GM21619 (cell line): ENCODE measurements around the gene MTUS2.
A peak's percentile ranks its signal among the peaks of the same experiment; 100 is the strongest.

Experiments
- ATAC-seq: cut with Tn5 transposase; IDR thresholded peaks from one replicate; pipeline ENCODE4 v1.9.1; 2021; ENCODE audit not compliant: unreplicated experiment

Gene MTUS2

DNA sequence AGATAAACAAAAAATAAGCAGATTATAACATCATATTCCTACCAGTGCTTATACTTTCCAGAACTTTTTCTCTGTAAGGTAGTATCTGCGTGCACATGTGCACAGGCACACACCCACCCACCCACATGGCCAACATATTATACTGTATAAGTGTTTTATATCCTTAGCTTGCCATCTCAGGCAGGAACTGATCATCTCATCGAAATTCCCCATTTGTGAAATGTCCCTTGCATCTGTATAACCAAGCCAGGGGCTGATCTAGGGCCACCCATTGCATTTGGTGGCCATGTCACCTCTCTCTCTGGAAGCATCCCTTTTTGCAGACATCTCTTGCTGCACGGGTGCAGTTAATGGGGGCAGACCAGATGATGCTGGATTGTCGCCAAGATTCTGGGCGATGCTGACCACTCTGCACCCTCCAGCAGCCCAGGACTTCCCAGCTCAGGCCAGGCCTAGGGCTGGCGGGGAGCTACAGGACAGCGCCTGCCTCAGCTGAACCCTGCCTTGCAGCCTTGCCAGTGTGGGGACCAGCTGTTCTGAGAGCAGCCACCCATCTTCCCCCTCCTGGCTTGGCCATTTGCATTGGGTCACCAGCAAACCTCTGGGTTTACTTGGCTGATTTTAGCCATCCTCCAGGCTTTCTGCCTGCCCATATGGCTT lies 679.5 kb downstream of the MTUS2 start:
- no peak for ATAC-seq

DNA sequence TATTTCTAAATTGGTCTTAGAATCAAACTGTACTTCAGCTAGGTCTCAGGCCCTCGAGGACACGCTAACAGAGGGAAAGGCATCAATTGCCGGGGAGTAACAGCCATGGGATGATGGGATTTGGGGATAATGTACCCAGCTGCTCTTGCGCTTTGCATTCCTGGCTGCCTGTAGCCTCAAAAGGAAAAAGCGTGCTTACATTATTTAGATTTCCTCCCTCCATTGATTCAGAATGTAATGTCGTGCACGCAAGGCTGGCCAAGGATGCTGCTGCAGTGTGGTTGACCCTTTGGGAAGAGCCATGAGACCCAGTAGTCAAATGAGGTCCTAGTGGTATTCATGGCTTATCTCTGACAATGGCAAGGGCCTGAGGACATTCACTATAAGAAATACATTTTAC lies 680.2 kb downstream of the MTUS2 start:
- ATAC-seq, result no peak

DNA sequence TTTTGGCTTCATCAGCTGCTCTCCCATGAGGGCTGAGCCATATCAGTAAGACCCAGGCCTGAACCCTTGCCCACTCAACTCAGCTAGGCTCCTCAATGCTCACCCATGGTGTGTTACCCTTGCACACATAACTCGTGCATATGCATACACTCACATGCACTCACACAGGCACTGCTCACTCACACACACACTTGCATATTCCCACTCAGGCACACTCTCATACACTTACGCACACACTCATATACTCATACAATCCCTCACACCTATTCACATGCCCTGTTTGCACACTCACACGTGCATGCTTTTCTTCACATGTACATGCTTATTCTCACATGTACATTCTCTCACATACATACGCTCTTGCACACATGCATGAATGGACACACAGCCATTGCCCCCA lies 681.5 kb downstream of the MTUS2 start:
- ATAC-seq, result no peak

DNA sequence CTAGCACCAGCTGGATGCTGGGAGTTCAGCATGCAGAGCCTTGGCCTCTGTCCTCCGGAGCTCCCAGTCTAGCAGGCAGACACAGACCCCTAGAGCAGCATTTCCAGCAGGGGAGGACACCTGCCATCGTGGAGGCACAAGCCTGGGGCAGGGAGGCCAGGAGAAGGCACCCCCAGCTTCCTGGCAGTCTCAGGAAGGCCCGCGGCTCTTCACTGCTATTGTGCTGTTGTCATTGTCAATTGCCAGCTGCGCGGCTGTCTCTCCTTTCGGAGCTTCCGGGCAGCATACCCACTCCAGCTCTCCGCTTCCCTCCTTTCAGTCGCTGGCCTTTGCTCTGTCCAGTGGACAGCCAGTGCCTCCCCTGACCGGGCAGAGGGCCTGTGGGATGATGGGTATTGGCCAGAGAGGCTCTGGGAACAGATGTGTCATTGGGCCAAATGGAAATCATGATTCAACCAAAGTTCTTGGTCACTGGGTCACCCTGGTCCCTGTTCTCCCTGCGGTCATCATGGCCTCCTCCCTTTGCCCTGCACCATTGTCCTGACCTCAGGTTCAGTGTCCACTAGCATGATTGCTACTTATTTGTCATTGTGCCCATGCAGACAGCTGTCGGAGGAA lies 682.4 kb downstream of the MTUS2 start:
- ATAC-seq, result no peak

DNA sequence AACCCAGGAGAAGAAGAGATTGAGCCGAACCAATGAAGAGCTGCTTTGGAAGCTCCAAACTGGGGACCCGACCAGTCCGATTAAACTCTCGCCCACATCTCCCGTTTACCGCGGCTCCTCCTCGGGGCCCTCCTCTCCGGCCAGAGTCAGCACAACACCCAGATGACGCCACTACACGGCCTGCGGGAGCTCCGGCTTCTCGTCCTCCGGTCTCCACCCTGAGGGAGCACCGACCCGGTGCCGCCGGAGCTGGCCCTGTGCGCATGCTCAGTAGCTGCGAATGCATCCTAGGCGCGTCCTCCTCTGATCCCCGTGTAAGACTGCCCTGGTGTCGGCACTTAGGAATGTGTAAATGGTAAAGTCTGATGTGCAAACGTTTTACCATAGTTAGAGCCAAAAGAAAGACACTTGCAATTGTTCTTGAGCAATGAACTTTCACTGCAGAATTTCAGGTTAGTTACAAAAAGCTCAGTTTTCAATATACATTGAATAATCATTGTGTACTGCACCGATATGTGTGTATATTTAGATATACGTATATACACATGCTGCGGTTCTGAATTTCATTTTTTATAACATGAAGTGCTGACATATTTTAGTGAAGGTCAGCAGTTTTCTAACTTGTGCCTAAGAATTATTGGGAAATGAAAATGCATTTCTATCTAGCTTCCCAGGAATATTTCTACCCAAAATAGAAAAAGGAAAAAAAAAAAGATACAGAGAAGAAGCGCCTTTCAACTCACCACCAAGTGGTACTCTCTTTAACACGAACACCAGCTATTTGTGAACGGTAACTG lies 683.1 kb downstream of the MTUS2 start:
- no peak for ATAC-seq

DNA sequence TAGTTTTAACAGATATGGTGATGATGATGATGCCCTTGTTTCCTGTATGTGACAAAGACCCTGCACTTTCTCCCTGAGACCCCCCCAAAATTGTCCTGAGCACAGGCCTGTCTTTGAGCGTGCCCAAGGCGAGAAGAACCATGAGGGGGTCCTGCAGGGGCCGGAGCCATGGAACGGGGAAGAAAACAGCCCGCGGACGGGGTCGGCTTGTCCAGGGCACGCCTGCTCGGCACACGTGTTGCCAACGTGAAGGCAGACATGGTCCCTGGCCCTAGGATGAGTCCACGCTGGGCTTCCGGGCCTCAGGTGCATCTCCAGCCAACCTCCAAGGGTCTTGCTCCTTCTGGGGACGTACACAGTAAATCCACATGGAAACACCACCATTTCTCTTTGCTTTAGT lies 684.6 kb downstream of the MTUS2 start:
- ATAC-seq, result no peak

DNA sequence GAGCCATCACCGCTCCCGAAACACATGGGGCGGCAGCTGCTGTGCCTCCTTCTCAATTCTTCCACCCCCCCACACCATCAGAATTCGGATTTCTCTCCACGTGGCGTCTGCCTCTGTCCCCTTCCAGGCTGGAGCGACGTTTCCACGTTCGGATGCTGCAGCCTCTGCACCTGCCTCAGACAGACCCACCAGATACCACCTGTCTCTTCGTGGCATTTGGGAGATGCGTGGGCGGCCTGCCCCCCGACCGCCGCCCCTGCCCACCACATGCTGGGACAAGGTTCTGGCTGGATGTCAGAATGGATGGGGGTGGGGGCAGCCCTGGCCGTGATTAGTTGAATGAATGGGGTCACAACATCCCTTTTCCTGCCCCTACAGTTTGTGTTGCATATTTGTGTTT lies 685.4 kb downstream of the MTUS2 start:
- ATAC-seq, result no peak

DNA sequence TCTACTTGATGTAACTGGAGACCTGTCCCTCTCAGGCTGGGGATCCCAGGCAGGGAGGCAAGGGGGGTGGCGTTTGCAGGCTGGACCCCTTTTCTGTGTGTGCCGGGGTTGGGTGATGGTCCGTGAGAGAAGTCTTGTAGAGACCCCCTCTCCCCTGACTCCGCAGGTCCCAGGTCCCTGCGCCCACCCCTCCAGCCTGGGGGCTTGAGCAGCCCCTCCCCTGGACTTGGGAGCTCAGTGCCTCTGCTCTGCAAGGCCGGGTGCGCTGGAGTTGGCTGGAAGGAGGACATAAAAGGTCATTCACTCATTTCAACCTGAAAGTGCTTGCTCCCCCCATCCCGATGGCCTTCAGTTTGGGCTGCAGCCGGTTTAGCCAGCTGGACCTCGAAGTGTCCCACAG lies 685.8 kb downstream of the MTUS2 start:
- no peak for ATAC-seq

DNA sequence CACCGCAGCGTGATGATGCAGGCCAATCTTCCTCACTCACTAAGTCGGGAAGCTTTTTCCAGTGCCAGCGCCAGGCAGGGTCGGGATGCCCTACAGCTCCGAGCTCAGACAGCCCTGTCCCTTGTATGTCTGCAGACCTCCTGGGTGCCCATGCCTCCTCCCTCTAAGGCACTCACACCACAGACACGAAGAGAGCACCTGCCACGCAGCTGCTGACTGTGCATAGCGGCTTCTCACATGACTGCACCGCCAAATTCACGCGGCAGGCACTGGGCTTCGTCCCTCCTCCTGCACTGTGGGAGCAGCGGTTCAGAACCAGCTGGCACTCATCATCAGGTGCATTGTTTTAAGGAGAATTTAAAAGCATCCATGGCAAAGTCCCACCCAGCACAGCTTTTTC lies 687.2 kb downstream of the MTUS2 start:
- ATAC-seq, result no peak

DNA sequence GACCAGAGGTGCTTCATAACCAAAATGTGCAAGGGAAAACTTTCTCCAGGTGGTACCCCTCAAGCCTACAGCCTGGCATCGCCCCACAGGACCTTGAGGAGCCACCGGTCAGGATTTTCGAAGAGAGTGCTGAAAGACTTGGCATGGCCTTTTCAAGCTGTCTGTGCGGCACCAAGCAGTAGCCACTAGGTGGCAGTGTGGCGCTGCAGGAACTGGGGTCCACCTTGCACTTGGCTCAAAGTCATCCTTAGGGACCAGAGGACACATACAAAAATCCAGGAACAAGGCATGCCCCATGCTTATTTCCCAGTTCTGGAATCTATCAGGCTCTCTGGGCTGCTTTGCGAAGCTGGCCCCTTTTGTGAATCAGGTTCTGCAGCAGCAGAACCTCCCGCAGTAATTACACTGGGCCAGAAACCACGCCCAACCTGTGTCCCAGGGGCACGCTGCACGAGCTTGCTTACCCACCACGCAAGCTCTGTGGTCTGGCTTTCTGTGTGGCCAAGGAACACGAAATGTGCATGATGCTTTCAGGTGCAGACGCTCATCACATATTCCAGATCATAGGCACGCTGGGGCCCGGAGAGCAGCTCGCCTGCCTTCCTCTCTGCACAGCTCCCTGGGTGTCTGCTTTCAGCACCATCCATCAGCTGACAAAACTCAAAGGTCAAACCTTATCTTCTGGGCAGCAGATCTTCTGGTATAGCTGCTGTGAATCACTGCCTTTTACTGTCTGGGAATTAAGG lies 688.2 kb downstream of the MTUS2 start:
- peak; percentile 81 for ATAC-seq

DNA sequence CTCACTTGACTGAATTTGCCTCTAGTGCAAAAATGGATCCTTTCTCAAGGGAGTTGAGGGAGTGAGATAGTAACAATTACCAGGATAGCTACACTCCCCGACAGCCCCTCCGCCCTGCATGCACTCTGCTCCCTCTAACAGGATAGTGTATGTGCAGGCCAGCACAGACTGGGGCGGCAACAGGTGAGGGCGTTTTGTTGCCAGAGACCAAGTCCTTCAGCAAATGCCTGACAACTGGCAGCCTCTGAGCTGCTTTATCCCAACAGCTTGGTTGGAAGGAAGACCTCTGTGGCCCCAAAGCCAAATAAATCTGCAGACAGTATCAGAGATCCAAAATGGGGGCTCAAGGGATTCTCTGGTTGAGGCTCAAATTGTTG lies 688.7 kb downstream of the MTUS2 start:
- ATAC-seq, result no peak

DNA sequence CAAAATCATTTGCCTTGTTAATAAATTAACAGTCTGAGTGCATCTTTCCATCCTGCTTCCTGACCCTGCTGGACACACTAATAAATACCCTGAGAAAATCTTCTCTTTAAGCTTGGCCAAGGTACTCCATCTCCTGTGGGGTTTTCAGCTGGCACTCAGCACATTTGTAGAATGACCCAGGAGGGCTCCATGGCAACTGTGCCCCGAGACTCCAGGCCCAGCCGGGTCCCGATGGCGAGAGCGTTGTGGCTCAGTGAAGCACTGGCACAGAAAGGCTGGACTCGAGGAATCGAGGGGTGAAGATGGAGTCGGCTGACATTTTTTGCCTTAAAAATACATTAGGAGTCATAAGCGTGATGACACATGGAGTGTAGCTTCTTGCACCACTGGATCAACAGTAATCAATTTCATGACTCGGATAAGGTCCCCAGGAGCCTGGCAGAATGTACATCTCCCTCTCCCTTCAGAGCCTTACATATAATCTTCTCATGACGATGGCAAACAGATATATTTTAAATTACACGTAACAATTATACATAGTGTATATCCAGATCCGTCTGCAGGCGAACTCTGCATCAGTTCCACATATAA lies 690.0 kb downstream of the MTUS2 start:
- no peak for ATAC-seq

DNA sequence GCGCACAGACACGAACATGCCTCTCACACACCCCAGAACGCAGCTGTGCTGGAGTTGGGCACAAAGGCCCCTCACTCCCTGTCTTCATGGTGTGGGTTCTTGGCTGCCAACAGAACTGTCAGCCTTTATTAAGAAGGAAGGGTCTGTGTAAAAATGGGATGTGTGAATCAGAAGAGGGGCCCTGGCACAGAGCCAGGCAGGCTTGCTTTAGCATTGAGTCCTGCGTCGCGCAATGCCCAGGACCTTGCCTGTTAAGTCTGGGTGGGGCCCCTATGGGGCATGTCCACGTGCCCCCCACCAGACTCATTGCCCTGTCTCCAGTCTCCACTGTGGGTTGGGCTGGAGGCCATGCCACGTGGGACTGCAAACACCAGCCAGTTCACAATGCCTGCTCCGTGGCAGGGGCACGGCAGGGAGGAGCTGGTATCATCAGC lies 690.5 kb downstream of the MTUS2 start:
- no peak for ATAC-seq

DNA sequence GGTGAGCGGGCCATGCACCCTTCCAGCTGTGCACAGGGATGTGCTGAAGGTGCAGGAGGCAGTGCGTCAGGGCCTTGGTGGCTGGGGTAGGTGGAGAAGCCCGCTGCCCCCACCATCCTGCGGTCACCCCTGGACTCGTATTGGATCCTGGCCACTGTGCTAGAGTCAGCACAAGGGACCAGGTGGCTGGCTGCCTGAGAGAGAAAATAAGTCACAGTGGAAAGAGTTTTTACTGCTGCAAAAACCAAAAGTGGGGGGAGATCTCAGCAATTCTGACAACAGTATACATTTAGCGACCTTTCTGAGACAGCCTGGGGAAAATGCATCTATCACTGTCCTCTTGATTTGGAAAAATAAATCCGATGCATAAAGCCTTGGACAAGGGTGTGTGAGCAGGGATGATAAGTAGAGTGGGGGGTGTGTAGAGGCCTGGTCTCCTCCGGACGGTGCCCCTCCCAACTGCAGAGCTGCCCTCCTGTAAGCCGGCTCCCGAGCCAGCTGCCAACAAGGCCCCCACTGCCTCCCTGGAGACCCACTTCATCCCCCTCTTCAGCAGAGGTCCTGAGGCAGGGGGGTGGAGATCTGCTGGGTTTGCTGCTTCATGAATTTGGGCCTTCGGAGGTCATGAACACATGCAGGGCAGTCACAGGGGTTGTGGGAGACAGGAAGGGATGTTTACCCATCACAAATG lies 691.1 kb downstream of the MTUS2 start:
- ATAC-seq, result no peak

DNA sequence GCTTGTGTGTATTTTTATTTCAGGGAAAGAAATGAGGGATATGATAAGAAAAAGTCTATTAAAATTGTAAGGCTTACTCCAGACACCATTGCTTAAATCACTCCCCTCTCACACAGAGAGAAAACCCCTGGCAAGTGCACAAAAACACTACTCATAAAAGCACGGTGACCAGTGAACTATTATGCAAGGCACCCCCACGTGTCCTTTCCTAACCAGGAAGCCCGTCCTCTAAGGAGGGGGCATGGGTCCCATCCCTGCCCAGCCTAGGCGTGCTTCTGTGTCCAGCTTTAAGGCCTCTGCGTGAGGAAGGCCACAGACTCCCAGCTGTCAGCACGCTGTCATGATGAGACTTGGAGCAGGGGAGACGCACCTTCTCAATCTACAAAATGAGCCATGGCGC lies 691.8 kb downstream of the MTUS2 start:
- no peak for ATAC-seq

DNA sequence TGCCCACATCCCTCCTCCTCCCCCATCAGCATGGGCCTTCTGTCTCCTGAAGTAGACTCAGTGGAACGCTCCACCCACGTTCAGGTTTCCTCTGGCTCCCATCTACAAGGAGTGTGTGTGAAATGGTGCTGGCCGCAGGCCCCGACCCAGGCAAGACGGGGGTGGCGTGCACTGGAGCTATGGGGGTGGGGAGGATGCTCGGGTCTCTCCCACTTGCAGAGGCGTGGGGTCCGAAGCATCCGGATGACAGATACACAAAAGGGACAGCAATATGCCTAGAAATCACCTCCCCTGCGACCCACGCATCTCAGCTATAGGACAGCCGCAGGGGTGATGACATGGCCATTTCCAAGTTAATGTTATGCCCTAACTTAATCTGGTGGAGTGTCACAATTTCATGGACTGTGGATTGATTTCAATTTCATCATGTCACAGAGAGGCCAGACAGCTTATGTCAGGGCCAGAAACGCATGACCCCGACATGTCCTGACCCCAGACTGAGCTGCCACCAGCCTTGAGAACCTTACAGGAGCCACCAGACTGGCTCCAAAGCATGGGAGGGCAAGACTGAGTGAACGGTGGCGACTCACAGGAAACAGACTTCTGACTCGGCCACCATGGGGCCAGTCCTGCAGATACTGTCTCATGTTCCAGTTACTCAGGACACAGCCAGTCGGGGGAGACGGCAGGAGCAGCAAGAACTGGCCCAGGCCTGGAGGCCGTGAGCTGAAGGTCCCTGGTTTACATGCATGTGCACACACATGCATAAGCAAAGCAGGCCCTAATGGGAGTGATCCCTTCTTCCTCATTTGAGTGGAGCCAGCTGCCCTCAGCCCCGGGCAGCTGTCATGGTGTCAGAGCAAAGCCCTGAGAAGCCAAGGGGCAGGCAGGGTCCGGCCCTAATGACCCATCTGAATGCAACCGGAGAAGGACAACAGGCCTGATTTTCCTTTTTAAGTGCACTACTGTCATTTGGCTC lies 693.2 kb downstream of the MTUS2 start:
- ATAC-seq, result no peak

DNA sequence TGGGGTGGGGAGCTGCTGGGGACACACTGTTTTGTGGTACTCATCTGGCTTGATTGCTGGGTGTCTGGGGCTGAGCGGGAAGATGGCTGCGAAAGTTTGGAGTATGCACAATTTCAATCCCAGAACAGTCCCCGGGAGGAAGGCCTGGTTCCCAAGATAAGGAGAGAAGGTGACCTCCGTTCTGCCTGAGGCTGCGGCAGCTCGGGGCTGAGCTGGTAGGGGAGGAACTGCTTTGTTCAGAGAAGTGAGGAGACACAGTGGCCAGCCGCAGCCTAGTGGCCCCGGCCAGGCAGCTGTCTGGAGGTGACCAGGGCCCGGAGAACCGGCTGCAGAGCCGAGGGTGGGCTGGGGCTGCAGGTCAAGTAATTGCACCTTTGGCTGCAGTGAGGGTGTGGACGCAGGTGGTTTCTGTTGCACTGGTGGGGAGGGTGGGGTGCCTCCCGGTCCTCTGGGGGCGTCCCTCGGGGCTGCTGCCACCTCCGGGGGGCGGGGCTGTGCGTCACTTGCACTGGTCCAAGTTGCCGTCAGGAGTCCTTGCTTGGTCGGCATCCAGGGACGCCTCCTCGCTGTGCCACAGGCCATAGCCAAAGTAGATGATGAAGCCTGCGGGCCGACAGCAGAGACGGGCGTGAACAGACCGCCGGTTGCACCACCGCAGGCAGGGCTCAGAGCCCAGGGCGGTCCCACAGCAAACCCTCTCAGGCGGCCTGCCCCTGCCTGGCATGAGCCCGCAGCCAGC lies 694.0 kb downstream of the MTUS2 start:
- no peak for ATAC-seq

DNA sequence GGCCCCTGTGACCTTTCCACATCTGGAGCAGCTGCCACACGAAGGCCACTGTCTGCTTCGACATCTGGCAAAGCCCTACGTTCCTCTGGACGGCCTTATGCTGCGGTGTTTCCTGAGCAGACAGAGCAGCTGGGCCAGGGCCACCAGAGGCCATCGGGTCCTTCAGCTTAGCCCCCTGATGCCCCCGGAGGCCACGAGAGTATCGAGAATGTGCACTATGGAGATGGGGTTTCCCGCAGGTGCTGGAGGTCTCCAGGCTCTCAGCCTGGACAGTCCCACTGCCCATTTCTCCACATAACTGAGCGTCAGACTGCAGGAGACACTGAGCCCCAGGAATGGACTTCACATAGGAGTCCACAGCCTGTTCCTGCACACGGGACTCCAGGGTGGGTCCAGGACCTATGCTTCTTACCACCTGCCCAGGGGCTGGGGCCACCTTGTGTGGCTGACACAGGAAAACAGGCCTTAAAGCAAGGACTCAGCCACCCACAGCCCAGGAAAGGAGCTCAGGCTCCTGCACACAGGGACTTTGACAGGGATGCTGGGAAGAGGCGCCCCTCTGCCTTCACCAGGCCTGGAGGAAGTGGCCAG lies 694.7 kb downstream of the MTUS2 start:
- no peak for ATAC-seq
